Mesenchymal stem cell (in vitro differentiated cells and primary cell): ENCODE measurements around the gene CERS2.

Experiments
- DNase-seq: peaks from one replicate; pipeline ENCODE4 v3.0.0-alpha.2; 2013
- H2AFZ ChIP-seq: one replicate; pipeline ENCODE4 v1.6.1; 2013; ENCODE audit warnings: low read depth, mild to moderate bottlenecking, control low read depth, inconsistent platforms, low read length, moderate library complexity
- H2AK5ac ChIP-seq: 2 replicates; pipeline ENCODE4 v1.6.1; 2013; ENCODE audit warnings: low read length, moderate library complexity, mild to moderate bottlenecking, inconsistent platforms; ENCODE audit not compliant: severe bottlenecking
- H2BK120ac ChIP-seq: one replicate; pipeline ENCODE4 v1.6.1; 2013; ENCODE audit warnings: low read depth, mild to moderate bottlenecking, inconsistent platforms, low read length, moderate library complexity
- H2BK12ac ChIP-seq, 2 experiments: one replicate each; pipeline ENCODE4 v1.6.1; 2013; ENCODE audit warnings: inconsistent platforms in 2 of 2, low read length in 2 of 2, mild to moderate bottlenecking in 2 of 2, moderate library complexity in 2 of 2, control low read depth in 1 of 2
- H2BK15ac ChIP-seq: one replicate; pipeline ENCODE4 v1.6.1; 2013; ENCODE audit warnings: mild to moderate bottlenecking, low read depth, inconsistent platforms; ENCODE audit not compliant: poor library complexity, severe bottlenecking
- H2BK5ac ChIP-seq: 2 replicates; pipeline ENCODE4 v1.6.1; 2013; ENCODE audit warnings: low read depth, mild to moderate bottlenecking, low read length, control low read depth, inconsistent platforms; ENCODE audit not compliant: poor library complexity, severe bottlenecking
- H3K14ac ChIP-seq, 2 experiments: one replicate each; pipeline ENCODE4 v1.6.1; 2013; ENCODE audit warnings: inconsistent platforms in 2 of 2, low read length in 2 of 2, control low read depth in 1 of 2, mild to moderate bottlenecking in 1 of 2, moderate library complexity in 1 of 2
- H3K18ac ChIP-seq, 2 experiments: one replicate each; pipeline ENCODE4 v1.6.1; 2013; ENCODE audit warnings: inconsistent platforms in 2 of 2, low read length in 2 of 2, control low read depth in 1 of 2, low read depth in 1 of 2, mild to moderate bottlenecking in 1 of 2
- H3K23ac ChIP-seq, 2 experiments: one replicate each; pipeline ENCODE4 v1.6.1; 2013; ENCODE audit warnings: inconsistent platforms in 2 of 2, low read length in 2 of 2, mild to moderate bottlenecking in 2 of 2, moderate library complexity in 2 of 2, control low read depth in 1 of 2
- H3K27ac ChIP-seq: 2 replicates; pipeline ENCODE4 v1.5.1; 2013; ENCODE audit warnings: mild to moderate bottlenecking, moderate library complexity, low read length, control low read depth, inconsistent platforms; ENCODE audit not compliant: poor library complexity, severe bottlenecking
- H3K27me3 ChIP-seq, 2 experiments: 2 replicates each; pipeline versions ENCODE4 v1.6.1 to v1.7.0; 2013; ENCODE audit warnings: low read length in 2 of 2, mild to moderate bottlenecking in 2 of 2, moderate library complexity in 2 of 2, control low read depth in 1 of 2, inconsistent platforms in 1 of 2; ENCODE audit not compliant: control insufficient read depth in 1 of 2, insufficient read depth in 1 of 2
- H3K36me3 ChIP-seq, 2 experiments: 2 replicates each; pipeline versions ENCODE4 v1.6.1 to v1.7.0; 2013; ENCODE audit warnings: low read length in 2 of 2, control low read depth in 1 of 2, inconsistent platforms in 1 of 2, low read depth in 1 of 2, mild to moderate bottlenecking in 1 of 2; ENCODE audit not compliant: insufficient read depth in 2 of 2, control insufficient read depth in 1 of 2
- H3K4ac ChIP-seq, 2 experiments: one replicate each; pipeline ENCODE4 v1.6.1; 2013; ENCODE audit warnings: inconsistent platforms in 2 of 2, low read length in 2 of 2, mild to moderate bottlenecking in 2 of 2, moderate library complexity in 2 of 2, control low read depth in 1 of 2, low read depth in 1 of 2
- H3K4me1 ChIP-seq: 2 replicates; pipeline ENCODE4 v1.6.1; 2013; ENCODE audit warnings: low read depth, low read length, control low read depth; ENCODE audit not compliant: control insufficient read depth, insufficient read depth
- H3K4me2 ChIP-seq: 2 replicates; pipeline ENCODE4 v1.6.1; 2013; ENCODE audit warnings: low read length, mild to moderate bottlenecking, inconsistent platforms; ENCODE audit not compliant: poor library complexity, severe bottlenecking
- H3K4me3 ChIP-seq, 2 experiments: 2 replicates each; pipeline versions ENCODE4 v1.5.1 to v1.7.0; 2013; ENCODE audit warnings: low read length in 2 of 2, mild to moderate bottlenecking in 2 of 2, control low read depth in 1 of 2, low read depth in 1 of 2; ENCODE audit not compliant: insufficient read depth in 1 of 2
- H3K79me1 ChIP-seq: replicated peaks from 2 replicates; pipeline ENCODE4 v1.6.1; 2013; ENCODE audit warnings: mild to moderate bottlenecking, control low read depth, low read length, inconsistent platforms; ENCODE audit not compliant: poor library complexity, severe bottlenecking
- H3K9ac ChIP-seq: 2 replicates; pipeline ENCODE4 v1.7.0; 2013; ENCODE audit warnings: mild to moderate bottlenecking, low read length, moderate library complexity
- H3K9me3 ChIP-seq: 2 replicates; pipeline ENCODE4 v1.7.0; 2013; ENCODE audit warnings: mild to moderate bottlenecking, low read length; ENCODE audit not compliant: control insufficient read depth
- H4K8ac ChIP-seq: one replicate; pipeline ENCODE4 v1.6.1; 2013; ENCODE audit warnings: inconsistent platforms, mild to moderate bottlenecking, low read length, moderate library complexity
- H4K91ac ChIP-seq: one replicate; pipeline ENCODE4 v1.6.1; 2013; ENCODE audit warnings: mild to moderate bottlenecking, low read length, inconsistent platforms
- WGBS: methylation state at CpG from one replicate; pipeline ENCODE4 v1.1.7; 2013; ENCODE audit warnings: mixed read lengths; 5-methylcytosine and 5-hydroxymethylcytosine counted together

The CERS2 gene

GRCh38 chr1:150961756-150962155 is 12.9 kb downstream of the CERS2 start:
- Histone ChIP-seq H3K27ac (no peak overlapping the region), H4K8ac (no peak overlapping the region), H3K4ac (no peak overlapping the region), H2BK12ac (no peak overlapping the region), H2AK5ac (no peak overlapping the region), H3K14ac (no peak overlapping the region), H2BK5ac (no peak overlapping the region), H4K91ac (no peak overlapping the region), H2BK15ac (no peak overlapping the region), H3K18ac (no peak overlapping the region), H3K36me3 (peaks cover 60 to 91% of the 10 kb centered on the region in 2 experiments), H3K4me3 (no peak overlapping the region), H3K9me3 (no peaks in the 10 kb centered on the region), H3K4me1 (no peaks in the 10 kb centered on the region), H3K27me3 (no peaks in the 10 kb centered on the region), H2BK120ac (no peak overlapping the region), H3K79me1 (peaks cover 29% of the 10 kb centered on the region), H3K9ac (no peak overlapping the region), H3K4me2 (no peak overlapping the region), H3K23ac (no peak overlapping the region), H2AFZ (no peak overlapping the region)
- 89% methylated on average over 1 of the region's 4 CpGs for WGBS
- DNase-seq, result peak; percentile 38

GRCh38 chr1:150960646-150961045 is 14.0 kb downstream of the CERS2 start:
- no peak overlapping the region for H3K4ac ChIP-seq
- H3K14ac ChIP-seq, result no peak overlapping the region
- H2BK5ac ChIP-seq, result no peak overlapping the region
- no peak overlapping the region for H3K9ac ChIP-seq
- DNase-seq, result no peak
- no peaks in the 10 kb centered on the region for H3K9me3 ChIP-seq
- H3K4me1 ChIP-seq, result no peaks in the 10 kb centered on the region
- peaks cover 19% of the 10 kb centered on the region for H3K79me1 ChIP-seq
- H3K23ac ChIP-seq, result no peak overlapping the region
- H3K27ac ChIP-seq, result no peak overlapping the region
- no peak overlapping the region for H4K91ac ChIP-seq
- H3K4me2 ChIP-seq, result no peak overlapping the region
- no peak overlapping the region for H2BK12ac ChIP-seq
- no peak overlapping the region for H3K4me3 ChIP-seq
- H2AFZ ChIP-seq, result no peak overlapping the region
- no peak overlapping the region for H3K18ac ChIP-seq
- H3K36me3 ChIP-seq, result peaks cover 53 to 85% of the 10 kb centered on the region in 2 experiments
- no peak overlapping the region for H2BK120ac ChIP-seq
- no peak overlapping the region for H4K8ac ChIP-seq
- H2AK5ac ChIP-seq, result no peak overlapping the region
- no peaks in the 10 kb centered on the region for H3K27me3 ChIP-seq
- WGBS, result 97% methylated on average over 7 of the region's 7 CpGs
- no peak overlapping the region for H2BK15ac ChIP-seq

- no peak overlapping the region for H2AK5ac ChIP-seq
- no peak overlapping the region for H4K91ac ChIP-seq
- no peak overlapping the region for H2AFZ ChIP-seq
- H3K27ac ChIP-seq, result no peak overlapping the region
- no peak overlapping the region for H3K23ac ChIP-seq
- no peak overlapping the region for H2BK5ac ChIP-seq
- peaks cover 42 to 79% of the 10 kb centered on the region in 2 experiments for H3K36me3 ChIP-seq
- no peak overlapping the region for H2BK120ac ChIP-seq
- H3K9ac ChIP-seq, result no peak overlapping the region
- no peak overlapping the region for H3K4me3 ChIP-seq
- no peak overlapping the region for H4K8ac ChIP-seq
- no peaks in the 10 kb centered on the region for H3K9me3 ChIP-seq
- H3K79me1 ChIP-seq, result peaks cover 12% of the 10 kb centered on the region
- H2BK15ac ChIP-seq, result no peak overlapping the region
- 94% methylated on average over 10 of the region's 11 CpGs for WGBS
- no peaks in the 10 kb centered on the region for H3K4me1 ChIP-seq
- H3K4ac ChIP-seq, result no peak overlapping the region
- no peaks in the 10 kb centered on the region for H3K27me3 ChIP-seq
- H3K18ac ChIP-seq, result no peak overlapping the region
- no peak overlapping the region for H3K14ac ChIP-seq
- H2BK12ac ChIP-seq, result no peak overlapping the region
- DNase-seq, result no peak
- H3K4me2 ChIP-seq, result no peak overlapping the region
These were observed 17.0 kb downstream of the CERS2 start for GRCh38 chr1:150957666-150958065.

- Histone ChIP-seq H3K14ac (no peak overlapping the region), H3K4me3 (no peak overlapping the region), H2AK5ac (no peak overlapping the region), H2BK15ac (no peak overlapping the region), H4K91ac (no peak overlapping the region), H3K9me3 (no peaks in the 10 kb centered on the region), H3K23ac (no peak overlapping the region), H3K9ac (no peak overlapping the region), H3K4me2 (no peak overlapping the region), H2BK120ac (no peak overlapping the region), H3K27me3 (no peaks in the 10 kb centered on the region), H2AFZ (no peak overlapping the region), H4K8ac (no peak overlapping the region), H2BK5ac (no peak overlapping the region), H2BK12ac (no peak overlapping the region), H3K4me1 (no peaks in the 10 kb centered on the region), H3K79me1 (peaks cover 12% of the 10 kb centered on the region), H3K36me3 (peaks cover 40 to 77% of the 10 kb centered on the region in 2 experiments), H3K4ac (no peak overlapping the region), H3K27ac (no peak overlapping the region), H3K18ac (no peak overlapping the region)
- no peak for DNase-seq
These were observed 19.4 kb downstream of the CERS2 start for GRCh38 chr1:150955280-150955679.
